Left cardiac atrium (tissue), 4 donors: ENCODE measurements around the gene ZNF30. TPM values are rescaled to one million over a fixed set of nuclear protein-coding genes. Genes with fewer than 3 reads are reported as not detected.
A peak's percentile ranks its signal among the peaks of the same experiment; 100 is the strongest.
"Not testable (repeated sequence)": the region's sequence is repeated elsewhere in the genome, so short reads cannot be mapped to it uniquely, and the experiment has no call there.

Source experiments
- ATAC-seq, 2 donors: fragments of 200-7000 bp; cut with Tn5 transposase; one replicate each; pipeline ENCODE4 v1.9.1; 2020; ENCODE audit warnings: mild to moderate bottlenecking in 2 of 2, moderate library complexity in 2 of 2
- DNase-seq: peaks from one replicate; pipeline ENCODE4 v3.0.0-alpha.2; 2020
- intact Hi-C, 2 donors: fragments of 100-400 bp; cut with DNase I; formaldehyde crosslinking; loops; one replicate each; pipeline versions ENCODE4 v1.14.1 to v1.15.1; 2022 to 2023
- total RNA-seq, 2 donors: library from RNA; stranded (reverse); fragmentation: NEBNext Ultra II Directional; extraction: Animal tissue kit (Norgen Biotek cat#: 25700); gene quantifications; one replicate each; pipeline ENCODE4 v1.2.1, GENCODE V29; 2021
- donor health status: DM: no; HTN: yes; CAD: no.
- donor health status: DM: no; HTN: yes; CAD: no; lungs with severe emphysema.
- donor health status: DM: yes; HTN: yes; CAD: no.
- donor health status: Dilated cardiomyopathy.

ZNF30 gene
- total RNA-seq, 2 donors from 2014 or later: 1.4 to 2.6 TPM

- intact Hi-C loops: no loop called here
- ATAC-seq (no peak), DNase-seq (no peak)
Observed at GRCh38 chr19:34957830-34958751, 31.4 kb downstream of the ZNF30 start.

DNA sequence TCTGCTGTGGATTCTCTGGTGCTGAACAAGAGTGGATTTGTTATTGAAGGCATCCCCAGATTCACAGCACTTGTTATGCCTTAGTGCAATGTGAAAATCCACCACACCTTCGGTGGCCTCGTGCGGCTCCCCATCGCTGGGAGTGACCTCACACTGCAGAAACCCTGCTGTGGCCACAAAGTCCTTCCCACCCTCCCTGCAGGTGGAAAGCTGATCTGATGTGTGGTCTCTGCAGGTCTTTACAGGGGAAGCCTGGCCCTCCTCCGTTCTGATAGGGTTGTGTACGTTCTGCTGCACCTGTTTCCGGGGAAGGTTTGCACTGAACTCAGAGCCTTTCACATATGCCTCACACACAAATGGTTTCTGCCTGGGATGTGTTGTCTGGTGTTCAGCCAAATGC lies 32.3 kb downstream of the ZNF30 start:
- intact Hi-C loops: no loop called here
- ATAC-seq (no peak), DNase-seq (no peak)

- DNase-seq: no peak
- intact Hi-C loops: no loop called here
- ATAC-seq: no peak
Observed at GRCh38 chr19:34960103-34960805, 33.6 kb downstream of the ZNF30 start.

DNA sequence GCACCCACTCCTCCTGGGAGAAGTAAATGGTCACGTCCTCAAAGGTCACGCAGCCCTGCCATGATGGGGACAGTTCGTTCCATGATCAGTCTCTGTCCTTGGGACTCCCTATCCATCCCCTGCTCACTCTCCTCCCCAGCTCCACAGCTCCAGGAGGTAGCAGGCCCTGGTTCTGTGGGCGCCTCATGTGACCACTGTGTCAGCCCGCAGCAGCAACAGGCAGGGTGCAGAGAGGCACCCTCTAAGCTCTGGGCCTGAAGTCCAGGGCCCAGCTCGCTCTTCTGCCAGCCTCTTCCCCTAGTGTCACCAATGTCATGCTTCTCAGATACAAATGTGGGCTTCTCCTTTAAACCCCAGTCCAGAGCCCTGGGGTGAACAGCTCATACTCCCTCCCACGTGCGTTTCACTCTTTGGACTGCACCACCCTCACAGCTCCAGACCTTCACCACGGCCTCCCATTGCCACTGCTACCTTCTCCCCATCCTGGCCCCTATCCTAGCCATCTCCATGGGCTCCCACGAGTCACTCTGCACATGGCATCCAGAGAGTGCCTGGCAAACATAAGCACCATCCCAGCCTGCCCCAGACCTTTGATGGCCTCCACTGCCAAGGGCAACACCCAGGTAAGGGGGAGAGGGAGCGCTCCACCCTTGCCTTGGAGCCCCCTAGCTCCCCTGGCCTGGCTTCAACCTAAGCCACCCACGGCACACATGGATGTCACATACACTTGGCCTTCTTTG lies 34.4 kb downstream of the ZNF30 start:
- intact Hi-C loops: no loop called here
- DNase-seq (no peak), ATAC-seq (no peak)

DNA sequence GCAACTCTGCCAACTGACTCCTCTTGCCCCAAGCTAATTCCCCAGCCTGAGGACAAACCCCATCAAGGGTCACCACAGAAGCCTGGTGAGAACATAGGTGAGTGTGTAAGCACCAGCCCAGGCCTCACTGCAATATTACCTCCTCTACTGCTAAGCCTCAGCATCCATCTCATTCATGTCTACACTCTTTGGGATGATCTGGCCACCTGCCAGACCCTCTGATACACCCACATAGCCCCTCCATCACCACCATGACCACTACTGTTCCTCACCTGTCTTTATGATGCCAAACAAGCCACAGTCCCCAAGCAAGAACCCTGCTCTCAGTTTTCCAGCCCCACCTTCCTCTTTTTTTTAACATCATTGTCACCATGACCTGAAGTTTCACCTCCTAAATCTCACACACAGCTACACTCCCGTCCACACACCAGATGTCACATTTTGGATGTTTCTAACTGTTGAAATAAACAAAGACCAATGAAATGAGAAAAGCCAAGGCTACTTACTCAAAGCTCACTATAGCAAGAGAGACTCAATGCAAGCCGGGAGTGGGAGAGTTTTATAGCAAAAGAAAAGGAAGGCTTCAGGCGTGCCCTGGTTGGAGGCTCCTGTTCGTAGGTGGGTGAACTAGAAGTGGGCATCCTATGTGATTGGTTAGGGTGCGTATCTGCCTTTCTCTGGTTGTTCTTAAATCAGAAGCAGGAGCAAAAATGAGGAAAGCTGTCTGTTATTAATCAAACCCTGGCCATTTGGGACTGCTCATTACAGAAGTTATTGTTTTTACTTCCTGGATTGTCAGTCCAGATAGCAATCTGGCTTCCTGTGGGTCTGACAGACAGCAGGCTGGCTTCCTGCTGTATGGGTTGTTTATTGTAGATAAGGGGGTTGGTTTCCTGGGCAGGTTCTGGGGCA lies 35.3 kb downstream of the ZNF30 start:
- ATAC-seq (peak; percentile 16 to 36), DNase-seq (peak; percentile 35)
- intact Hi-C loops: no loop called here

DNA sequence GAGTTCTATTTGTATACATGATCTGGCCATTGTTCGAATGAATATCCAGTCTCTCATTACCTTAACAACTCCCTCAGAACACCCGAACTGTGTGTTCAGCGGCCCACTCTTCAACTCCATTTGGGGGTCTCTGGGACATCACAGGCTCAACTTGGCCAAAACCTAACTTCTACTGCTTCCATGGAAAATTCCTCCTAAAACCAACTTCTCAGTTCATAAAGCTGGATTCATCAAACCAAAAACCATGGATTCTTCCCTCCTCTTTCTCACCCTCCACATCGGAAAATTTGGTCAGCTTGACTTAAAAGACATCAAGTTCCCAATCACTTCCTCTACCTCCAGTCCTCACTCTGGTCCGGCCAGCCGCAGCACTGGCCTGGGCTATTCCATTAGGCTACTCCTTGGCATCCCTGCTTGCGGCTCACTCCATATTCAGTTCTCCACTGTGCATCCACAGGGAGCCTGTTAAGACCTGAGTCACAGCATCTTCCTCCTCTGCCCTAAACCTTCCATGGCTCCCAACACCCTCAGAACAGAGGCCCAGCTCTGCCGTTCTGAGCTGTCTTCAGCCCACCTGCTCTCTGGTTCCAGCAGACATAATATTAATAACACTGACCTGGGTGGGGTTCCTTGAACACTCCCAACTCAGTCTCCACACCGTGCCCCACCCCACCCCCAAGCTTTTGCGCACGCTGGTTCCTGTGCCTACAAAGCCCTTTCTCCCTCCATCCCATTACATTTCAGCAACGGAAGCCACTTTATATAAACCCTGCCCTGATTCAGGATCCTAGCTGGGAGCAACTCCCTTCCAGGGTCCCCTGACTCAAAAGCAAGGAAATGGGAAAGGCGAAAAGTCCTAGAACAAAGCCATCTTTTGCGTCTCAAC lies 36.2 kb downstream of the ZNF30 start:
- peak; percentile 9 to 30 for ATAC-seq
- intact Hi-C loops: no loop called here
- DNase-seq: peak; percentile 39

- peak; percentile 86 to 93 for ATAC-seq
- intact Hi-C loops: no loop called here
- peak; percentile 80 for DNase-seq
Observed at GRCh38 chr19:34963573-34964406, 37.1 kb downstream of the ZNF30 start, which contains the start of gene ZNF792. Gene ZNF792, minus strand, starts transcription at chr19:34964229. Its CDS starts 567 bp downstream, at chr19:34963662.

DNA sequence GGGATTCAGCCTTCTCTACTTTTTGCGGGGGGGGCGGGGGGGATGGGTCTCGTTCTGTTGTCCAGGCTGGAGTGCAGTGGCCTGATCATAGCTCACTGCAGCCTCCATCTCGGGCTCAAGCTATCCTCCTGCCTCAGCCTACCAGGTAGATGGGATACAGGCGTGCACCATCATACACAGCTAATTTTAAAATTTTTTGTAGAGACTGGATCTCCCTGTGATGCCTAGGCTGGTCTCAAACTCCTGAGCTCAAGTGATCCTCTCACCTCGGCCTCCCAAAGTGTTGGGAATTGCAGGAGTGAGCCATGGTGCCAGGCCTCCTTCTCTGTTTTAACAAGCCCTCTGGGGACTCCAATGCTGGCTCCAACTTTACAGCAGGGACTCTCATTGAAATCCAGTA lies 37.9 kb downstream of the ZNF30 start:
- intact Hi-C loops: no loop called here
- ATAC-seq (no peak), DNase-seq (no peak)

GRCh38 chr19:34965505-34965904 lies 38.8 kb downstream of the ZNF30 start:
- ATAC-seq, intact Hi-C loops, DNase-seq: not testable (repeated sequence)

- intact Hi-C loops: no loop called here
- ATAC-seq (no peak), DNase-seq (no peak)
Observed at GRCh38 chr19:34967551-34967950, 40.8 kb downstream of the ZNF30 start.

DNA sequence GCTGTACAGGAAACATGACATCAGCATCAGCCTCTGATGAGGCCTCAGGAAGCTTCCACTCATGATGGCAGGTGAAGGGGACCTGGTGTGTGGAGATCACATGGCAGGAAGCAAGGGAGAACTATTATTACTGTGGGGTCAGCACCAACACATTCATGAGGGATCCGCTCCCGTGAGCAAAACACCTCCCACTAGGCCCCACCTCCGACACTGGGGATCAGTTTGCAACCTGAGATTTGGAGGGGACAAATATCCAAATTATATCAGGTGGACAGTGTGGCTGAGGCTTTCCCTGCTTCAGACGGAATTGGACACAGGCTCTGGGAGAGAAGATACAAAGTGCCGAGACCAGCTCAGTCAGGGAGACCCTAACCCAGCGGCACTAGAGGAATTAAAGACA lies 43.0 kb downstream of the ZNF30 start:
- DNase-seq (no peak), ATAC-seq (no peak)
- intact Hi-C loops: loop anchor here in 1 of 2 donors (10.0 kb wide), 1 partner anchor 115 kb away; no protein-coding TSS in a partner anchor

- intact Hi-C loops: loop anchor here in 1 of 2 donors (10.0 kb wide), 1 partner anchor 115 kb away; no protein-coding TSS in a partner anchor
- not testable (repeated sequence) for DNase-seq, ATAC-seq
Observed at GRCh38 chr19:34970185-34970780, 43.6 kb downstream of the ZNF30 start.

GRCh38 chr19:34972163-34972705 lies 45.5 kb downstream of the ZNF30 start:
- intact Hi-C loops: loop anchor here (2.0 to 10.0 kb wide), 3 partner anchors 41 to 119 kb away; no protein-coding TSS in a partner anchor
- DNase-seq: no peak
- no peak for ATAC-seq

DNA sequence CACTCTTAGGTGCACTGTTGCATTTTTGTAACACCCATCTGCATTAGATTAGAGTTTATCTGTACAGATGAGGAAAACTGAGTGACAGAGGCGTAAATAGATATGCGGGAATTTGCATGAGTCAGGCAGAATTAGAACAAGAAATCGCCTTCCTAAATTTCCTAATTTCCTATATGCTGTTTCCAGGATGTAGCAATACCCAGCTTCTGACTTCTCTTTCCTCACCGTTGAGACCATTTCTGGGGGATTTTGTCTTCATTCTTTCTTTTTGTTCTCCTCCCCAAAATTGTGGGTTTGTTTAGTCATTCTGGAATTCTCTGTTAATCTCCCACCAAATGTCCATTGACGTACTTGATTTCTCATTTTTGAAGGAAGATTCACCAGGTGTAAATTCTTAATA lies 47.9 kb downstream of the ZNF30 start:
- intact Hi-C loops: loop anchor here in 1 of 2 donors (10.0 kb wide), 1 partner anchor 110 kb away; no protein-coding TSS in a partner anchor
- peak in 1 of 2 donors; percentile 15 for ATAC-seq
- DNase-seq: no peak

- DNase-seq: no peak
- intact Hi-C loops: loop anchor here in 1 of 2 donors (10.0 kb wide), 1 partner anchor 110 kb away; no protein-coding TSS in a partner anchor
- no peak for ATAC-seq
Observed at GRCh38 chr19:34975056-34975455, 48.4 kb downstream of the ZNF30 start.
